GM12878 (cell line): ENCODE measurements around the gene KCNQ1OT1. TPM values are rescaled to one million over a fixed set of nuclear protein-coding genes. Genes with fewer than 3 reads are reported as not detected.

Experiments used
- ATAC-seq: fragments of 200-7000 bp; cut with Tn5 transposase; 3 replicates; pipeline ENCODE4 v1.9.1; 2020; ENCODE audit warnings: mild to moderate bottlenecking, moderate library complexity
- BruUV-seq: library from RNA; stranded (reverse); fragments of 400-500 nt; replicated peaks from 2 replicates; lab custom pipeline; 2021; lab: Mats Ljungman, UMichigan
- CTCF ChIA-PET: fragments of 300-600 bp; sonication (Branson Sonifier 250); formaldehyde crosslinking; extraction: SDS; loops from one replicate; lab custom pipeline; 2021; ENCODE audit warnings: inconsistent platforms; lab: Yijun Ruan, JAX
- POLR2A ChIA-PET: fragments of 350-600 bp; formaldehyde crosslinking; extraction: SDS; loops from one replicate; lab custom pipeline; 2021; ENCODE audit warnings: inconsistent platforms; lab: Charles Lee
- RAD21 ChIA-PET: fragments of 300-600 bp; sonication (Branson Sonifier 250); formaldehyde crosslinking; loops from one replicate; lab custom pipeline; 2023; ENCODE audit warnings: antibody characterized with exemption; ENCODE audit not compliant: unreplicated experiment; lab: Charles Lee
- SMC1A ChIA-PET: fragments of 300-600 bp; sonication (Branson Sonifier 250); formaldehyde crosslinking; loops from one replicate; lab custom pipeline; 2023; ENCODE audit not compliant: unreplicated experiment, uncharacterized antibody; lab: Charles Lee
- DNase-seq: peaks from one replicate; pipeline ENCODE4 v3.0.0-alpha.2; 2011; ENCODE audit warnings: low read depth, low spot score
- FAIRE-seq: peaks from 3 replicates; lab custom pipeline; 2011; peaks lifted over from hg19 to GRCh38; lab: Jason Lieb, UNC
- H2AFZ ChIP-seq: 2 replicates; pipeline ENCODE4 v1.6.0; 2011; ENCODE audit warnings: low read depth, low read length, control low read depth; ENCODE audit not compliant: control insufficient read depth
- H3K27ac ChIP-seq: 2 replicates; pipeline ENCODE4 v1.5.1; 2011; ENCODE audit warnings: control low read depth; ENCODE audit not compliant: control insufficient read depth, insufficient read depth
- H3K27me3 ChIP-seq, 2 experiments: replicated peaks in 1 of 2; 2 replicates each; pipeline versions ENCODE4 v1.6.0 to v1.6.1; 2011; ENCODE audit warnings: low read length in 1 of 2; ENCODE audit not compliant: control insufficient read depth in 2 of 2, insufficient read depth in 2 of 2
- H3K36me3 ChIP-seq, 2 experiments: 2 replicates each; pipeline ENCODE4 v1.5.1; 2011; ENCODE audit warnings: low read length in 1 of 2; ENCODE audit not compliant: control insufficient read depth in 2 of 2, insufficient read depth in 2 of 2
- H3K4me1 ChIP-seq: 2 replicates; pipeline ENCODE4 v1.6.1; 2011; ENCODE audit warnings: mild to moderate bottlenecking, low read length, moderate library complexity, mixed read lengths; ENCODE audit not compliant: control insufficient read depth, insufficient read depth
- H3K4me2 ChIP-seq: 2 replicates; pipeline ENCODE4 v1.6.0; 2011; ENCODE audit warnings: control low read depth; ENCODE audit not compliant: control insufficient read depth, insufficient read depth
- H3K4me3 ChIP-seq: fragments of 200-600 bp; sonication (generic); 2 replicates; pipeline ENCODE4 v1.5.1; 2016
- H3K79me2 ChIP-seq: 2 replicates; pipeline ENCODE4 v1.6.0; 2011; ENCODE audit warnings: low read length; ENCODE audit not compliant: control insufficient read depth, insufficient read depth
- H3K9ac ChIP-seq: 2 replicates; pipeline ENCODE4 v1.8.0; 2011; ENCODE audit warnings: low read length, control low read depth, mixed read lengths; ENCODE audit not compliant: control insufficient read depth, insufficient read depth
- H3K9me3 ChIP-seq: replicated peaks from 3 replicates; pipeline ENCODE4 v1.5.1; 2011; ENCODE audit warnings: mild to moderate bottlenecking, low read length; ENCODE audit not compliant: control insufficient read depth, insufficient read depth
- H4K20me1 ChIP-seq: 2 replicates; pipeline ENCODE4 v1.6.0; 2011; ENCODE audit not compliant: control insufficient read depth, insufficient read depth
- CEBPZ ChIP-seq: fragments of 150-350 bp; IDR thresholded peaks from 2 replicates; pipeline ENCODE4 v1.6.1; 2016; ENCODE audit warnings: low read depth, low read length
- CREM ChIP-seq: IDR thresholded peaks from 2 replicates; pipeline ENCODE4 v1.6.1; 2014; ENCODE audit warnings: antibody characterized with exemption, low read depth
- E2F4 ChIP-seq: IDR thresholded peaks from 2 replicates; pipeline ENCODE4 v1.6.1; 2012; ENCODE audit warnings: low read depth, low read length, improper control_type of control experiment
- EZH2 ChIP-seq: IDR thresholded peaks from 2 replicates; pipeline ENCODE4 v1.6.1; 2012; ENCODE audit warnings: low read depth, mild to moderate bottlenecking, control low read depth, inconsistent platforms, low read length, borderline replicate concordance; ENCODE audit not compliant: control insufficient read depth
- HDAC2 ChIP-seq: fragments of 200-600 bp; sonication (generic); IDR thresholded peaks from 2 replicates; pipeline ENCODE4 v1.6.1; 2017
- HDGF ChIP-seq: fragments of 450-650 bp; IDR thresholded peaks from 2 replicates; pipeline ENCODE4 v1.6.1; 2016; ENCODE audit warnings: antibody characterized with exemption
- PBX3 ChIP-seq: IDR thresholded peaks from 2 replicates; pipeline ENCODE4 v1.6.1; 2011; ENCODE audit warnings: mild to moderate bottlenecking, low read depth, low read length, moderate library complexity; ENCODE audit not compliant: insufficient replicate concordance
- RCOR1 ChIP-seq: conservative IDR thresholded peaks from 2 replicates; pipeline ENCODE4 v1.6.1; 2012; ENCODE audit warnings: low read depth, low read length, improper control_type of control experiment
- SMARCA5 ChIP-seq: fragments of 450-650 bp; IDR thresholded peaks from 2 replicates; pipeline ENCODE4 v1.6.1; 2017; ENCODE audit warnings: mild to moderate bottlenecking
- SREBF1 ChIP-seq: IDR thresholded peaks from 2 replicates; pipeline ENCODE4 v1.6.1; 2012; ENCODE audit warnings: mild to moderate bottlenecking, low read length
- WRNIP1 ChIP-seq: IDR thresholded peaks from 2 replicates; pipeline ENCODE4 v1.6.1; 2011; ENCODE audit warnings: low read depth, low read length, improper control_type of control experiment, borderline replicate concordance
- ZBED1 ChIP-seq: IDR thresholded peaks from 2 replicates; pipeline ENCODE4 v1.6.1; 2016; ENCODE audit warnings: borderline replicate concordance
- ZNF274 ChIP-seq: IDR thresholded peaks from one replicate; pipeline ENCODE4 v1.8.0; 2011; ENCODE audit not compliant: insufficient read length, insufficient read depth
- ZNF622 ChIP-seq: fragments of 450-650 bp; IDR thresholded peaks from 2 replicates; pipeline ENCODE4 v1.6.1; 2017; ENCODE audit warnings: mild to moderate bottlenecking, inconsistent platforms
- WGBS: methylation state at CpG from one replicate; pipeline ENCODE4 v1.1.6; 2016; ENCODE audit warnings: low lambda C conversion rate; ENCODE audit not compliant: insufficient replicate concordance, insufficient coverage; ENCODE audit errors: missing lambda C conversion rate; 5-methylcytosine and 5-hydroxymethylcytosine counted together
- in situ Hi-C: fragments of 300-500 bp; cut with MboI; formaldehyde crosslinking; loops from 9 replicates; pipeline ENCODE4 v1.14.3; 2018; ENCODE audit warnings: mixed read lengths
- intact Hi-C: fragments of 100-400 bp; cut with micrococcal nuclease; formaldehyde crosslinking; loops from one replicate; pipeline ENCODE4 v1.14.2; 2022; ENCODE audit not compliant: unreplicated experiment
- polyA plus RNA-seq, 11 experiments: library from polyadenylated mRNA; depleted of rRNA in 4 of 11; unstranded in 6 of 11; stranded (reverse) in 5 of 11; fragments of >200 nt; fragmentation: Nextera tagmentation in 4 of 11; fragmentation: Illumina TruSeq in 1 of 11; extraction: Ambion mirVana in 4 of 11; extraction: Trizol in 1 of 11; gene quantifications; 1 replicate in 1 of 11; 2 replicates in 10 of 11; pipeline versions ENCODE4 v1.2.1 to v1.2.3, GENCODE V29; 2011 to 2016; ENCODE audit warnings: inconsistent platforms in 2 of 11, missing spikeins in 2 of 11, low read depth in 1 of 11
- total RNA-seq, 4 experiments: library from RNA; depleted of rRNA in 3 of 4; stranded (reverse); fragments of >200 nt in 3 of 4; fragmentation: Illumina TruSeq in 1 of 4; extraction: Trizol in 1 of 4; gene quantifications; 2 replicates each; pipeline versions ENCODE4 v1.2.1 to v1.2.3, GENCODE V29; 2013 to 2021
- TF ChIP-seq, protein P1 (sequence below): fragments of 450-650 bp; IDR thresholded peaks from 2 replicates; pipeline ENCODE4 v1.6.1; 2017; ENCODE audit warnings: mild to moderate bottlenecking
- TF ChIP-seq, protein P2 (sequence below): IDR thresholded peaks from 2 replicates; pipeline ENCODE4 v1.6.1; 2011; ENCODE audit warnings: borderline replicate concordance, low read depth, mild to moderate bottlenecking, moderate library complexity, mixed read lengths, low read length; ENCODE audit not compliant: insufficient read depth; ENCODE audit errors: extremely low read length

KCNQ1OT1 gene
- total and polyA plus RNA-seq, 10 of the 15 experiments (the other 5 are each of a cell fraction or from before 2014, with no cell fraction given), result 0.02 to 1.6 (median 0.41) TPM

DNA sequence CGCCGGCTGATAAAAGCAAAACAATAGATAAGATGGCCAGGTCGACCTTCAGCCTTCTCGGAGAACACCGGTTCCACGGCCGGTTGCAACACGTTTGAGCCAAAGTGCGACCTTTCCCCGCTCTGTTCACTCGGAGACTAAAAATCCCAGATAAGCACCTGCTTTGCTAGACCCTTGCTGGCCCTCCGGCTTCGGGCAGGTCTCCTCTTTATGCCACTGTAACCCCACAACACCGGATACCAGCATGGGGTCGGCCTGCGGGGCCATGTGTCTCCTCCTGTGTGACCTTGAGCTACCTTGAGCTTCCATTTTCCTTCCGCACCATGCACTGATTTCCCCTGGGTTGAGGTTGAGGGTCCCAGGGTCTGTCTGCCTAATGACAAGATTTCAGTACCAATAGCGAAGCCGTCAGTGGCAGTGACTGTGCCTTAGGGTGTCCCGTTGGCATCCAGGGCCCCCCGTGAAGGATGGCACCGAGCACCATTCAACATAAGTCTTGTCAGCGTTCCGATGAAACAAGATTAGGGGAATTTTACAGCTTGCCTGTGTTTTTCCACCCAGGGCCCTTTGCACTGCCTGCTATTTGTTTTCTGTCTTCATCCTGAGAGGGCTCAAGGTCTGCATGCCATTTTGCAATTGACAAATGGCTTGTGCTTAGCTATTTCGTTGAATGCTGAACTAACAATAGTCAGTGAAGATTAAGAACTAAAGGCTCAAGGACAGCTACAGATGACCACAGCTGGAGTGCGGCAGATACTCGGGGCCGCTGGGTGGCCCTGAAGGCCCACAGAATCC, 136.4 kb downstream of the KCNQ1OT1 start:
- Histone ChIP-seq H4K20me1 (no peaks in the 10 kb centered on the region), H3K79me2 (no peaks in the 10 kb centered on the region), H3K9me3 (no peaks in the 10 kb centered on the region), H2AFZ (no peak overlapping the region), H3K27me3 (no peaks in the 10 kb centered on the region; a peak in 1 of 4 replicates), H3K4me2 (no peak overlapping the region), H3K36me3 (no peaks in the 10 kb centered on the region), H3K4me1 (no peaks in the 10 kb centered on the region), H3K4me3 (no peak overlapping the region), H3K27ac (no peak overlapping the region), H3K9ac (no peak overlapping the region)
- ChIA-PET SMC1A (no interaction called here), POLR2A (no interaction called here), CTCF (no interaction called here), RAD21 (no interaction called here)
- ATAC-seq (no peak), DNase-seq (no peak), FAIRE-seq (no peak)
- in situ Hi-C loops (no loop called here), intact Hi-C loops (no loop called here)
- no TSS peak for BruUV-seq
- WGBS, result 66% methylated on average over 28 of the region's 28 CpGs
- TF ChIP-seq E2F4 (no peak), HDAC2 (no peak), SREBF1 (no peak), ZNF274 (no peak), ZNF622 (no peak), WRNIP1 (no peak), PBX3 (no peak), ZBED1 (no peak), CEBPZ (no peak), CREM (no peak), EZH2 (no peak), SMARCA5 (no peak), RCOR1 (no peak), HDGF (no peak)
- TF ChIP-seq, protein P1, sequence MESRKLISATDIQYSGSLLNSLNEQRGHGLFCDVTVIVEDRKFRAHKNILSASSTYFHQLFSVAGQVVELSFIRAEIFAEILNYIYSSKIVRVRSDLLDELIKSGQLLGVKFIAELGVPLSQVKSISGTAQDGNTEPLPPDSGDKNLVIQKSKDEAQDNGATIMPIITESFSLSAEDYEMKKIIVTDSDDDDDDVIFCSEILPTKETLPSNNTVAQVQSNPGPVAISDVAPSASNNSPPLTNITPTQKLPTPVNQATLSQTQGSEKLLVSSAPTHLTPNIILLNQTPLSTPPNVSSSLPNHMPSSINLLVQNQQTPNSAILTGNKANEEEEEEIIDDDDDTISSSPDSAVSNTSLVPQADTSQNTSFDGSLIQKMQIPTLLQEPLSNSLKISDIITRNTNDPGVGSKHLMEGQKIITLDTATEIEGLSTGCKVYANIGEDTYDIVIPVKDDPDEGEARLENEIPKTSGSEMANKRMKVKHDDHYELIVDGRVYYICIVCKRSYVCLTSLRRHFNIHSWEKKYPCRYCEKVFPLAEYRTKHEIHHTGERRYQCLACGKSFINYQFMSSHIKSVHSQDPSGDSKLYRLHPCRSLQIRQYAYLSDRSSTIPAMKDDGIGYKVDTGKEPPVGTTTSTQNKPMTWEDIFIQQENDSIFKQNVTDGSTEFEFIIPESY, result no peak
- TF ChIP-seq, protein P2, sequence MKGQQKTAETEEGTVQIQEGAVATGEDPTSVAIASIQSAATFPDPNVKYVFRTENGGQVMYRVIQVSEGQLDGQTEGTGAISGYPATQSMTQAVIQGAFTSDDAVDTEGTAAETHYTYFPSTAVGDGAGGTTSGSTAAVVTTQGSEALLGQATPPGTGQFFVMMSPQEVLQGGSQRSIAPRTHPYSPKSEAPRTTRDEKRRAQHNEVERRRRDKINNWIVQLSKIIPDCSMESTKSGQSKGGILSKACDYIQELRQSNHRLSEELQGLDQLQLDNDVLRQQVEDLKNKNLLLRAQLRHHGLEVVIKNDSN, result no peak
